Transverse colon (tissue), 4 donors: ENCODE data around the gene CDC6. TPM values are rescaled to one million over a fixed set of nuclear protein-coding genes. Genes with fewer than 3 reads are reported as not detected.

ENCODE experiments used
- DNase-seq: peaks from one replicate; pipeline ENCODE4 v3.0.0-alpha.2; 2019
- H3K27ac ChIP-seq, 4 donors: fragments of 200-600 bp; sonication (generic); 2 replicates each; pipeline ENCODE4 v1.5.1; 2016 to 2018; ENCODE audit warnings: inconsistent platforms in 4 of 4
- H3K27me3 ChIP-seq: fragments of 200-600 bp; sonication (generic); 2 replicates; pipeline ENCODE4 v1.5.1; 2017; ENCODE audit warnings: inconsistent platforms
- H3K36me3 ChIP-seq, 4 donors: fragments of 200-600 bp; sonication (generic); 2 replicates each; pipeline ENCODE4 v1.5.1; 2017 to 2019; ENCODE audit warnings: inconsistent platforms in 4 of 4
- H3K4me1 ChIP-seq, 4 donors: fragments of 200-600 bp; sonication (generic); 2 replicates each; pipeline ENCODE4 v1.5.1; 2017 to 2020; ENCODE audit warnings: inconsistent platforms in 4 of 4
- H3K4me3 ChIP-seq, 4 donors: fragments of 200-600 bp; sonication (generic); 1 replicate in 1 of 4; 2 replicates in 3 of 4; pipeline versions ENCODE4 v1.5.1 to v1.6.1; 2017 to 2019; ENCODE audit warnings: inconsistent platforms in 4 of 4
- H3K9me3 ChIP-seq, 2 donors: fragments of 200-600 bp; sonication (generic); 2 replicates each; pipeline ENCODE4 v1.5.1; 2017 to 2019; ENCODE audit warnings: inconsistent platforms in 2 of 2
- EP300 ChIP-seq: sonication (generic); formaldehyde crosslinking; IDR thresholded peaks from one replicate; pipeline ENCODE4 v1.6.1; 2017; ENCODE audit warnings: antibody characterized with exemption, low read depth
- POLR2A ChIP-seq: fragments of 450-650 bp; IDR thresholded peaks from one replicate; pipeline ENCODE4 v1.6.1; 2016; ENCODE audit warnings: antibody characterized with exemption, mild to moderate bottlenecking, moderate library complexity
- POLR2AphosphoS5 ChIP-seq, 3 donors: sonication (generic); formaldehyde crosslinking; IDR thresholded peaks; one replicate each; pipeline ENCODE4 v1.6.1; 2016; ENCODE audit warnings: antibody characterized with exemption in 3 of 3
- WGBS, 2 donors: methylation state at CpG; one replicate each; pipeline ENCODE4 v1.1.5; 2018; ENCODE audit warnings: low coverage in 1 of 2; 5-methylcytosine and 5-hydroxymethylcytosine counted together
- in situ Hi-C, 4 donors: fragments of 200-750 bp; cut with MboI; loops; one replicate each; pipeline versions ENCODE4 v1.15.0 to v1.15.1; 2017; ENCODE audit warnings: low sequenced_read_pairs in 3 of 4, low pct_ligation_motif_present in 1 of 4, low pct_unique_long_range_greater_than_20kb in 1 of 4
- intact Hi-C: fragments of 100-400 bp; cut with DNase I; formaldehyde crosslinking; loops from one replicate; pipeline ENCODE4 v1.15.1; 2023; ENCODE audit warnings: low total_unique reads
- total RNA-seq, 4 donors: library from RNA; depleted of rRNA; stranded (reverse); fragments of >200 nt; gene quantifications; one replicate each; pipeline ENCODE4 v1.1.0, GENCODE V29; 2016
- TF ChIP-seq, protein P1 (sequence below), 5 experiments: fragments of 200-600 bp in 3 of 5; fragments of 450-650 bp in 2 of 5; sonication (generic) in 3 of 5; IDR thresholded peaks; 1 replicate in 2 of 5; 2 replicates in 3 of 5; pipeline ENCODE4 v1.5.1; 2016 to 2017; ENCODE audit warnings: antibody characterized with exemption in 5 of 5, inconsistent platforms in 3 of 5, mild to moderate bottlenecking in 2 of 5, moderate library complexity in 1 of 5

The CDC6 gene, protein sequence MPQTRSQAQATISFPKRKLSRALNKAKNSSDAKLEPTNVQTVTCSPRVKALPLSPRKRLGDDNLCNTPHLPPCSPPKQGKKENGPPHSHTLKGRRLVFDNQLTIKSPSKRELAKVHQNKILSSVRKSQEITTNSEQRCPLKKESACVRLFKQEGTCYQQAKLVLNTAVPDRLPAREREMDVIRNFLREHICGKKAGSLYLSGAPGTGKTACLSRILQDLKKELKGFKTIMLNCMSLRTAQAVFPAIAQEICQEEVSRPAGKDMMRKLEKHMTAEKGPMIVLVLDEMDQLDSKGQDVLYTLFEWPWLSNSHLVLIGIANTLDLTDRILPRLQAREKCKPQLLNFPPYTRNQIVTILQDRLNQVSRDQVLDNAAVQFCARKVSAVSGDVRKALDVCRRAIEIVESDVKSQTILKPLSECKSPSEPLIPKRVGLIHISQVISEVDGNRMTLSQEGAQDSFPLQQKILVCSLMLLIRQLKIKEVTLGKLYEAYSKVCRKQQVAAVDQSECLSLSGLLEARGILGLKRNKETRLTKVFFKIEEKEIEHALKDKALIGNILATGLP
- total RNA-seq: 1 to 10 TPM in 3 of 4 donors, not detected in 1; 1.6 to 3.2 (median 2.4) TPM

DNA sequence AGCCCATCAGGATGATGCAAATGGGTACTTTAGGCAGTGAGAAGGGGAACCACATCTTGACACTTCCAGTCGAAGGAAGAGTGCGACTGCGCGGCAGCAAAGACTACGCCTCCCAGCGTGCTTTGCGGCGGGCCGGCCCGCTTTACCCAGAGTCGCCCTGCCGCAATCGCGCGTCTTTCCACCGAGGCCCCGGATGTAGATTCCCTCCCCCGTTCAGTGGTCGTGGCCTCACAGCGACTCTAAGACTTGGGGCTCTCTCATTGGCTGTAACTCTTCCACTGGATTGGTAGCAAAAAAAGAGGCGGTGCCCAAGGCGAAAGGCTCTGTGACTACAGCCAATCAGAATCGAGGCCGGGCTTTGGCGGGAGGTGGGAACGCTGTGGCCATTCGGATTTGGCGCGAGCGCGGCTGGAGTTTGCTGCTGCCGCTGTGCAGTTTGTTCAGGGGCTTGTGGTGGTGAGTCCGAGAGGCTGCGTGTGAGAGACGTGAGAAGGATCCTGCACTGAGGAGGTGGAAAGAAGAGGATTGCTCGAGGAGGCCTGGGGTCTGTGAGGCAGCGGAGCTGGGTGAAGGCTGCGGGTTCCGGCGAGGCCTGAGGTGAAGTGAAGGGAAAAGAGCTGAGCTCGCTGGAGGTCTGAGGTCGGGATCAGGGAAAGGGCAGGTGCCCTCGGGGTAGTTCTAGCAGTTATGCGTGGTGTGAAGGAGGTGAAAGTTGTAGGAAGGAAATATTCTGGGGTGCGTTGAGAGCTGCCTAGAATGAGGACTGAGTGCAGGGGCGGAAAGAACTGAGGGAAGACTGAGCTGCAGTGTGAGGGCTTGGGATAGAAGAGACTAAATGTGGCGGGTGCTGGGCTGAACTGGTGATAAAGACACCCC, at the start of gene CDC6:
Gene CDC6 (plus strand): TSS at position 386 of the 876 bp plus-strand sequence. CDS start 1,542 bp downstream, outside the sequence.
- DNase-seq: peak; percentile 99
- intact Hi-C loops: loop anchor here (5.0 kb wide), 1 partner anchor 70 kb away; the partner anchor contains the start of gene WIPF2
- 0% methylated on average over 5 to 46 of the region's 47 CpGs for WGBS, 2 donors
- H3K27me3 ChIP-seq: no peaks in the 10 kb centered on the region
- H3K4me3 ChIP-seq: peak within 1 kb of the TSS; percentile 35 to 62 (median 50)
- TF ChIP-seq POLR2AphosphoS5 (IDR thresholded peaks at IDR 0.05) (peak; percentile 38 to 51 (median 41)), EP300 (no peak), POLR2A (peak; percentile 42)
- TF ChIP-seq, protein P1, sequence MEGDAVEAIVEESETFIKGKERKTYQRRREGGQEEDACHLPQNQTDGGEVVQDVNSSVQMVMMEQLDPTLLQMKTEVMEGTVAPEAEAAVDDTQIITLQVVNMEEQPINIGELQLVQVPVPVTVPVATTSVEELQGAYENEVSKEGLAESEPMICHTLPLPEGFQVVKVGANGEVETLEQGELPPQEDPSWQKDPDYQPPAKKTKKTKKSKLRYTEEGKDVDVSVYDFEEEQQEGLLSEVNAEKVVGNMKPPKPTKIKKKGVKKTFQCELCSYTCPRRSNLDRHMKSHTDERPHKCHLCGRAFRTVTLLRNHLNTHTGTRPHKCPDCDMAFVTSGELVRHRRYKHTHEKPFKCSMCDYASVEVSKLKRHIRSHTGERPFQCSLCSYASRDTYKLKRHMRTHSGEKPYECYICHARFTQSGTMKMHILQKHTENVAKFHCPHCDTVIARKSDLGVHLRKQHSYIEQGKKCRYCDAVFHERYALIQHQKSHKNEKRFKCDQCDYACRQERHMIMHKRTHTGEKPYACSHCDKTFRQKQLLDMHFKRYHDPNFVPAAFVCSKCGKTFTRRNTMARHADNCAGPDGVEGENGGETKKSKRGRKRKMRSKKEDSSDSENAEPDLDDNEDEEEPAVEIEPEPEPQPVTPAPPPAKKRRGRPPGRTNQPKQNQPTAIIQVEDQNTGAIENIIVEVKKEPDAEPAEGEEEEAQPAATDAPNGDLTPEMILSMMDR (IDR thresholded peaks at IDR 0.05): no peak
- H3K9me3 ChIP-seq: no peaks in the 10 kb centered on the region
- H3K36me3 ChIP-seq: no peaks in the 10 kb centered on the region
- H3K4me1 ChIP-seq: peaks cover 5 to 45% (median 25%) of the 10 kb centered on the region in 4 donors
- in situ Hi-C loops: loop anchor here in 3 of 4 donors (5.0 to 25.0 kb wide), 4 partner anchors 85 to 275 kb away; partner anchors contain the start of genes CSF3 (in 1 of the 3) and RAPGEFL1 (in 1 of the 3)
- peak within 1 kb of the TSS; percentile 44 to 60 (median 57) for H3K27ac ChIP-seq

DNA sequence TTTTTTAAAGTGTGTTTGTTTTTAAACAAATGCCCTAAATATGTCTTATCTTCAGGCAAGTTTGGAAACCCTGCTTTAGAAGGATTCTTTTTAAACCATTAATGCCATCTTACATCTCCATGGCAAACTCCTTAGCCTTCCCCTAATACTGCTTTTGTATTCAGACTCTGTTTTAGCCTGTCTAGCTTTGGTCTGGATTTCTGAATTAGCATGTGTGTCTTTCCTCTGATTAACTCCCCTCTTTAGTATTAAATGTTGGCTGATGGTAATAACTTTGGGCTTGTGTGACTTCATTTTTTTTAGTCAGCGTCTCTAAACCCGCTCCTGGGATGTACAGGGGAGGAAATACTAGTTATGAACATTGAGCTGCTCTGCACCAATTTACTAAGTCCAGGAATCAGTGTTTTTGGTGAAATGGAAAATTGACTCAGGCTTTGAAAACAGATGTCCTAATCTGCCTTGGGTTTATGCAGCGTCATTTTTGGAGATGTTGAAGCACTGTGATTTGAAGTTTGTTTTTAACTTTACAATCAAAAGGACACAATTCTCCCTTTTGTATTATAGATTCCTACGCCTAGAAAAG, 46.3 kb upstream of the CDC6 start:
- no peak for TF ChIP-seq EP300
- no peak for TF ChIP-seq POLR2A
- no peak for TF ChIP-seq POLR2AphosphoS5 (IDR thresholded peaks at IDR 0.05)
- TF ChIP-seq, protein P1 (IDR thresholded peaks at IDR 0.05): no peak
- H3K27ac ChIP-seq: no peak overlapping the region
- H3K36me3 ChIP-seq: no peaks in the 10 kb centered on the region
- in situ Hi-C loops: no loop called here
- intact Hi-C loops: no loop called here
- no peak overlapping the region for H3K4me3 ChIP-seq
- DNase-seq: no peak
- no peaks in the 10 kb centered on the region for H3K9me3 ChIP-seq
- 78 to 87% methylated on average over 4 of the region's 4 CpGs for WGBS, 2 donors
- no peaks in the 10 kb centered on the region for H3K27me3 ChIP-seq
- peaks cover 0 to 17% (median 0%) of the 10 kb centered on the region in 4 donors for H3K4me1 ChIP-seq

DNA sequence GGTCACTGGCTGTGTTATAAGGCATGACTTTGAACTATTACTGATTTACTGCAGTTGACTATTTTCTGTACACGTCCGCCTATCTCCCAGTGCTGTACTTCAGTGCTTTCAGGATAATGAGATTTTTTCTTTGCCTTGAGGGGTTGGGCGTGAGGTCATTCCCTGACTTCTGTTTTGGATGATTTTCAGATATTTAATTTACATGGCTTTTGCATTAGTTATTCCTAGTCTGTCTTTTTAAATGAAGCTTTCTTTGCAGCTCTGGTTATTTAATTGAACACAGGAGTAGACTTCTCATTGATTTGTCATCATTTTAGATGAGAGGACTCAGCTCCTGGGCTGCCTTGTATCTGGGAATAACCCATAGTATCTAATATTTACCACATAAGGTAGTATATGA, 44.9 kb upstream of the CDC6 start:
- WGBS, 2 donors: 86 to 92% methylated on average over 1 to 3 of the region's 3 CpGs
- H3K4me1 ChIP-seq: peaks cover 0 to 22% (median 0%) of the 10 kb centered on the region in 4 donors
- H3K9me3 ChIP-seq: no peaks in the 10 kb centered on the region
- no peak overlapping the region for H3K4me3 ChIP-seq
- no peak overlapping the region for H3K27ac ChIP-seq
- in situ Hi-C loops: no loop called here
- DNase-seq: no peak
- intact Hi-C loops: no loop called here
- TF ChIP-seq EP300: no peak
- TF ChIP-seq POLR2A: no peak
- H3K27me3 ChIP-seq: no peaks in the 10 kb centered on the region
- H3K36me3 ChIP-seq: no peaks in the 10 kb centered on the region

DNA sequence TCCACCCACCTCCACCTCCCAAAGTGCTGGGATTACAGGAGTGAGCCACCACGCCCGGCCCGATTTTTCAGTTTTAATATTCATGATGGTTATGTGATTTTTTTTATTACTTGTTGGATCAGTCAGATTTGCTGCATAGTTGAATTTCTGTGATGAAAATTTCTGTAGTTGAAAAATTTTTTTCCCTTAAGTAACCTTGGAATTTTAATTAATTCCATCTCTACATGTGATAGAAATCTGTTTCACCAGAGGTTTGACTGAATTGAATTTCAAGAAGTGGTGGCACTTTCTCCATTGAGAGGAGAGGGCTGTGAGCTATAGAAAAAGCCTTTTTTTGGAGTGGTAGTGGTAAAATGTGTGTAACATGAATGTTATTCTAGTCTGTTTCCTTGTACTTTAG, 43.9 kb upstream of the CDC6 start:
- Histone ChIP-seq H3K4me3 (no peak overlapping the region), H3K27me3 (no peaks in the 10 kb centered on the region), H3K27ac (no peak overlapping the region), H3K4me1 (peaks cover 0 to 27% (median 0%) of the 10 kb centered on the region in 4 donors), H3K9me3 (no peaks in the 10 kb centered on the region), H3K36me3 (no peaks in the 10 kb centered on the region)
- WGBS, 2 donors: 92 to 100% methylated on average over 2 to 3 of the region's 3 CpGs
- in situ Hi-C loops (no loop called here), intact Hi-C loops (no loop called here)
- no peak for DNase-seq
- TF ChIP-seq POLR2AphosphoS5 (IDR thresholded peaks at IDR 0.05) (no peak), EP300 (no peak), POLR2A (no peak)
- TF ChIP-seq, protein P1 (IDR thresholded peaks at IDR 0.05): no peak
